Neural crest cell (in vitro differentiated cells): ENCODE data around the gene ZNF469. TPM values are rescaled to one million over a fixed set of nuclear protein-coding genes. Genes with fewer than 3 reads are reported as not detected.
"Not testable (repeated sequence)": the region's sequence is repeated elsewhere in the genome, so short reads cannot be mapped to it uniquely, and the experiment has no call there.

Experiments used
- DNase-seq: peaks from one replicate; pipeline ENCODE4 v3.0.0; 2021; ENCODE audit warnings: low read depth, mixed read lengths, low spot score
- H3K27ac Mint-ChIP-seq: one replicate; pipeline ENCODE4 v1.8.0; 2021; ENCODE audit warnings: mild to moderate bottlenecking, mixed read lengths; ENCODE audit not compliant: unreplicated experiment
- H3K27me3 Mint-ChIP-seq: 2 replicates; pipeline ENCODE4 v1.8.0; 2021; ENCODE audit warnings: low read depth, mild to moderate bottlenecking, mixed read lengths
- H3K36me3 Mint-ChIP-seq: 2 replicates; pipeline ENCODE4 v1.8.0; 2021; ENCODE audit warnings: low read depth, mild to moderate bottlenecking, mixed read lengths
- H3K4me1 Mint-ChIP-seq: 2 replicates; pipeline ENCODE4 v1.8.0; 2021; ENCODE audit warnings: mixed read lengths
- H3K4me3 Mint-ChIP-seq: one replicate; pipeline ENCODE4 v1.8.0; 2021; ENCODE audit warnings: mild to moderate bottlenecking, mixed read lengths
- H3K9me3 Mint-ChIP-seq: 2 replicates; pipeline ENCODE4 v1.8.0; 2021; ENCODE audit warnings: mixed read lengths
- CTCF ChIP-seq: fragments of 200-600 bp; sonication (generic); conservative IDR thresholded peaks from 2 replicates; pipeline ENCODE4 v1.5.0; 2021; ENCODE audit warnings: antibody characterized with exemption, mild to moderate bottlenecking
- total RNA-seq: library from RNA; stranded (reverse); gene quantifications from 2 replicates; pipeline ENCODE4 v1.2.1, GENCODE V29; 2021

The ZNF469 gene
- total RNA-seq, 1 donor from 2014 or later, result 0.58 TPM

GRCh38 chr16:88359008-88359407, 23.8 kb upstream of the ZNF469 start:
- no peak for TF ChIP-seq CTCF
- Mint-ChIP-seq H3K36me3 (no peaks in the 10 kb centered on the region), H3K27ac (peak overlapping the region; percentile 79), H3K4me3 (peak overlapping the region; percentile 44), H3K27me3 (peaks cover 2% of the 10 kb centered on the region), H3K4me1 (peaks cover 30% of the 10 kb centered on the region), H3K9me3 (no peaks in the 10 kb centered on the region)
- DNase-seq, result no peak

- not testable (repeated sequence) for DNase-seq, H3K36me3 Mint-ChIP-seq, H3K9me3 Mint-ChIP-seq, H3K4me3 Mint-ChIP-seq, H3K27me3 Mint-ChIP-seq, H3K27ac Mint-ChIP-seq
- H3K4me1 Mint-ChIP-seq, result peaks cover 30% of the 10 kb centered on the region
Measured at GRCh38 chr16:88360401-88360800, 22.4 kb upstream of the ZNF469 start.

- peaks cover 2% of the 10 kb centered on the region for H3K27me3 Mint-ChIP-seq
- TF ChIP-seq CTCF, result no peak
Measured at GRCh38 chr16:88360999-88361398, 21.8 kb upstream of the ZNF469 start.

GRCh38 chr16:88361775-88362174, 21.0 kb upstream of the ZNF469 start:
- H3K36me3 Mint-ChIP-seq, result no peaks in the 10 kb centered on the region
- DNase-seq, result no peak
- TF ChIP-seq CTCF, result no peak
- no peak overlapping the region for H3K4me3 Mint-ChIP-seq
- no peaks in the 10 kb centered on the region for H3K9me3 Mint-ChIP-seq
- peaks cover 30% of the 10 kb centered on the region for H3K4me1 Mint-ChIP-seq
- H3K27me3 Mint-ChIP-seq, result peaks cover 2% of the 10 kb centered on the region
- H3K27ac Mint-ChIP-seq, result no peak overlapping the region

More at GRCh38 chr16:88360999-88361398, 21.8 kb upstream of the ZNF469 start:
- no peak for DNase-seq
- Mint-ChIP-seq H3K27ac (no peak overlapping the region), H3K4me3 (no peak overlapping the region), H3K36me3 (no peaks in the 10 kb centered on the region), H3K4me1 (peaks cover 30% of the 10 kb centered on the region), H3K9me3 (no peaks in the 10 kb centered on the region)

- H3K27ac Mint-ChIP-seq, result no peak overlapping the region
- H3K27me3 Mint-ChIP-seq, result peaks cover 2% of the 10 kb centered on the region
- no peak overlapping the region for H3K4me3 Mint-ChIP-seq
- no peaks in the 10 kb centered on the region for H3K9me3 Mint-ChIP-seq
- TF ChIP-seq CTCF, result no peak
- DNase-seq, result no peak
- no peaks in the 10 kb centered on the region for H3K36me3 Mint-ChIP-seq
- H3K4me1 Mint-ChIP-seq, result peaks cover 23% of the 10 kb centered on the region
Measured at GRCh38 chr16:88363239-88363891, 19.4 kb upstream of the ZNF469 start.

GRCh38 chr16:88365244-88365865, 17.4 kb upstream of the ZNF469 start:
- H3K36me3 Mint-ChIP-seq, result no peaks in the 10 kb centered on the region
- TF ChIP-seq CTCF, result no peak
- H3K9me3 Mint-ChIP-seq, result no peaks in the 10 kb centered on the region
- peaks cover 5% of the 10 kb centered on the region for H3K27me3 Mint-ChIP-seq
- DNase-seq, result no peak
- no peak overlapping the region for H3K4me3 Mint-ChIP-seq
- H3K4me1 Mint-ChIP-seq, result peaks cover 9% of the 10 kb centered on the region
- H3K27ac Mint-ChIP-seq, result no peak overlapping the region
